NOMO-1 treated with DMSO at 0.1 percent for 48 hours (cell line): Measurements from ENCODE around the gene JAG2.

Experiments
- DNase-seq: peaks from one replicate; lab custom pipeline; 2025; ENCODE audit not compliant: unreplicated experiment; lab: John Stamatoyannopoulos, UW

The JAG2 gene

GRCh38 chr14:105182296-105183020 lies 13.9 kb upstream of the JAG2 start:
- DNase-seq = no peak

GRCh38 chr14:105181549-105182295 lies 13.1 kb upstream of the JAG2 start:
- DNase-seq = no peak

- peak; percentile 17 for DNase-seq
Measured at GRCh38 chr14:105180592-105181548, 12.3 kb upstream of the JAG2 start, which contains the start of gene NUDT14. Gene NUDT14 (minus strand): TSS chr14:105181312. CDS start chr14:105181209, 103 bp downstream.

- no peak for DNase-seq
Measured at GRCh38 chr14:105179191-105179590, 10.6 kb upstream of the JAG2 start.

GRCh38 chr14:105178868-105179140 lies 10.2 kb upstream of the JAG2 start:
- no peak for DNase-seq

GRCh38 chr14:105178069-105178867 lies 9.7 kb upstream of the JAG2 start:
- no peak for DNase-seq

- DNase-seq = no peak
Measured at GRCh38 chr14:105177082-105177481, 8.5 kb upstream of the JAG2 start.

GRCh38 chr14:105176513-105176912 lies 7.9 kb upstream of the JAG2 start:
- no peak for DNase-seq

- no peak for DNase-seq
Measured at GRCh38 chr14:105173901-105174894, 5.6 kb upstream of the JAG2 start.

GRCh38 chr14:105173145-105173544 lies 4.6 kb upstream of the JAG2 start:
- no peak for DNase-seq

- DNase-seq = no peak
Measured at GRCh38 chr14:105172476-105172875, 3.9 kb upstream of the JAG2 start.

GRCh38 chr14:105171004-105171673 lies 2.6 kb upstream of the JAG2 start:
- DNase-seq = no peak

- no peak for DNase-seq
Measured at GRCh38 chr14:105169776-105170655, 1.4 kb upstream of the JAG2 start.

- peak; percentile 26 for DNase-seq
Measured at GRCh38 chr14:105168979-105169507, 467 bp upstream of the JAG2 start.

- DNase-seq = no peak
Measured at GRCh38 chr14:105168093-105168420, 519 bp downstream of the JAG2 start.

- DNase-seq = no peak
Measured at GRCh38 chr14:105167303-105168092, 1.1 kb downstream of the JAG2 start.
